ENCODE results near the gene ERBB4.

ERBB4 gene

DNA sequence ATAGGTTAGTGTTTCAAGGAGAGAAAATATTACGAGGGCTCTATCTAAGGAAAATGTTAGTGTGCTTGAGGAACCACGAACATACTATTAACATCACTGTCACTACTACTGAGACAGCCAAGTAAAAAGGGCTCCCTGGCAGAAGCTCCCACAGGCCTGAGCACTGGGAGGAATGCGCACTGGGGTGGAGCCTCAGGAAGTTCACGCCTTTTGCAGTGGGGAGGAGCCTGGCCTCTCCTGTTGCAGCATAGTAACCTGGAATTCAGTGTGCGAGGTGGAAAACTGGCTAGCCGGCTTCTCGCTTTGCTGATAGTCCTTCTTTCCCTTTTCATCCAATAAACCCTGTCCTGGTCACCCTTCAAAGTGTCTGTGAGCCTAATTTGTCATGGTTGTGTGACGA is 250.3 kb downstream of the ERBB4 start:
- no peak overlapping the region for H3K4me3 ChIP-seq (ENCODE audit: control insufficient read depth, low read depth, low read length)
- no peak for TF ChIP-seq CTCF (conservative IDR thresholded peaks at IDR 0.05; ENCODE audit: control insufficient read depth, insufficient read depth, low read depth, low read length)
- no peak for DNase-seq (ENCODE audit: low read depth)

GRCh38 chr2:212284166-212284565 is 254.4 kb downstream of the ERBB4 start:
- no peak overlapping the region for H3K4me3 ChIP-seq (ENCODE audit: control insufficient read depth, low read depth, low read length)
- TF ChIP-seq CTCF (conservative IDR thresholded peaks at IDR 0.05; ENCODE audit: control insufficient read depth, insufficient read depth, low read depth, low read length), result no peak
- DNase-seq (ENCODE audit: low read depth), result no peak

DNA sequence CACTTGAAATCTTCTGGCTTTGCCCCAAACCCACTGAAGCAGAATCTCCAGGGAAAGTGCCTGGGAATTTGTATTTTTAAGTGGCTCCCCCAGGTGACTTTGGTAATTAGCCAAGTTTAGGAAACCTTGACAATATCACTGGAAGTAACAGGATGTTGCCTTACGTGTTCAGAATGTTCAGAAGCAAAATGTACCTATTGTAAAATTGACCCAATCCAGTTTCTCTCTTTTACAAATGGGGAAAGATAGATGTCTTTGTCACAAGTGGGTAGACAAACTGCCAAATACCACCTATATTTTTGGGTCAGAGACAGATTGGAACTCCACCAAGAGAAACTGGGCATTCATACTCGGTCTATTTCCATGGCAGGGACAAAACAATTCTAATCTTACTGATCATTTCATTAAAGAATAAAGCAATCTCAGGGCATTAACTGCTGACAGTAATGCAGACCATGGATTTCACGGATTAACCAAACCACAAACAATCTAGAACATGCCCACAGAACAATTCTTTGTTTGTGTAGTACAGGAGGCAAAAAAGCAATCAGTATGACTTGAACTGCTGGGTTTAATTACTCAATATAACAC is 255.8 kb downstream of the ERBB4 start:
- no peak overlapping the region for H3K4me3 ChIP-seq (ENCODE audit: control insufficient read depth, low read depth, low read length)
- TF ChIP-seq CTCF (conservative IDR thresholded peaks at IDR 0.05; ENCODE audit: control insufficient read depth, insufficient read depth, low read depth, low read length), result no peak
- no peak for DNase-seq (ENCODE audit: low read depth)

DNA sequence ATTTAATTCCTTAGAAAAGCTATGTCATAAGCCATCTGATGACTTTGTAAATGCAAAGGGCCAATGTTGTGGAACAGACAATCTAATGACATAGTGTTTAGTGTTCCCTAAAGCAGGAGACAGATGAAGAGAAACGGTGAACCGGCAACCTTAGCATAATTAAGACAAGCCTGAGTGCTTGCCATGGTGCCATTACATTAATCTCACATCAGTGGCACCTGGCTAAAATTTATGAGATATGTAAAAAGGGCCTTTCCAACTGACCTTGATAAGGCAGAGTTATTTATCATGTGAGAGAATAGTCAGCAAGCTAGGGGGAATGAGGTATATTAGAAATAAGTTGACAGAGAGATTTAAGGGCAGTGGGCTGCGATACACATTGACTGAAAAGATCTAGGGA is 261.8 kb downstream of the ERBB4 start:
- no peak for DNase-seq (ENCODE audit: low read depth)
- no peak overlapping the region for H3K4me3 ChIP-seq (ENCODE audit: control insufficient read depth, low read depth, low read length)
- TF ChIP-seq CTCF (conservative IDR thresholded peaks at IDR 0.05; ENCODE audit: control insufficient read depth, insufficient read depth, low read depth, low read length), result no peak

DNA sequence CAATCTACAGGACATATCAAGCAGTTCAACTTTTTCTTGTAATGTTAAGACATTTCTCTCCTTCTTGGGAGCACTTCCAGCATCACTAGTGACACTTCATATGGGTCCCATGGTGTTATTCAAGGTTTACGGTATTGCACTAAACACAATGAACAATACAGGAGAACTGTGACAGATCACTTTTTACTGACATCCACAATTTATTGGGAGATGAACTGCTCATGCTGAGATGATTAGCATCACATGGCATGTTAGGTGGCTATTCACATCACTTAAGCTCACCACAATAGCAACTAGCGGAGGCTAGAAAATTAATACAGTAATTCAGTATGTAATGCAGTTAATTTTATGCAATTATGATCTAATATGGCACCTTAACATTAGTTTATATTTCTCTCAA is 264.4 kb downstream of the ERBB4 start:
- no peak overlapping the region for H3K4me3 ChIP-seq (ENCODE audit: control insufficient read depth, low read depth, low read length)
- no peak for DNase-seq (ENCODE audit: low read depth)
- TF ChIP-seq CTCF (conservative IDR thresholded peaks at IDR 0.05; ENCODE audit: control insufficient read depth, insufficient read depth, low read depth, low read length), result no peak

GRCh38 chr2:212271583-212271982 is 267.0 kb downstream of the ERBB4 start:
- DNase-seq (ENCODE audit: low read depth), result no peak
- H3K4me3 ChIP-seq (ENCODE audit: control insufficient read depth, low read depth, low read length), result no peak overlapping the region
- no peak for TF ChIP-seq CTCF (conservative IDR thresholded peaks at IDR 0.05; ENCODE audit: control insufficient read depth, insufficient read depth, low read depth, low read length)

DNA sequence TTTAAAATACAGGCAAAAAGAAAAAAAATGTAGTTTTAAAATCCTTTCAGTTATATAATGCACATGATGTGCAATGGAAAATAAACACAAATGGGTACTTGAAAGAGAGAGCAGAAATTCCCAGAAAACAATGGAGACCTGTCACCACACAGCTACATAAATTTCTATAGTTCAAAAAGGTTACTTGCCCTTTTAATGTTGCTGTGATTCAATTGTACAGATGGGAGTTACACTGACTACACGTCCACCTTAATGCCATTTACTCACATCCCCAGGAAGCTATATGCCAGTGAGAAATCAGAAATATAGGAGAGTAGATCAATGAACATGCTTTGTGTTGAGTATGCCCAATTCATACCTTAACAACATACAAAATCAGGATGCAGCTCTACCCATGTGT is 269.6 kb downstream of the ERBB4 start:
- H3K4me3 ChIP-seq (ENCODE audit: control insufficient read depth, low read depth, low read length), result no peak overlapping the region
- no peak for DNase-seq (ENCODE audit: low read depth)
- TF ChIP-seq CTCF (conservative IDR thresholded peaks at IDR 0.05; ENCODE audit: control insufficient read depth, insufficient read depth, low read depth, low read length), result no peak
